Fibroblast of skin of back (primary cell): ENCODE data around the gene AK4.
A peak's percentile ranks its signal among the peaks of the same experiment; 100 is the strongest.
"Not testable (repeated sequence)": the region's sequence is repeated elsewhere in the genome, so short reads cannot be mapped to it uniquely, and the experiment has no call there.

ENCODE experiments used
- DNase-seq: peaks from one replicate; pipeline ENCODE4 v3.0.0-alpha.2; 2013

AK4 gene

DNA sequence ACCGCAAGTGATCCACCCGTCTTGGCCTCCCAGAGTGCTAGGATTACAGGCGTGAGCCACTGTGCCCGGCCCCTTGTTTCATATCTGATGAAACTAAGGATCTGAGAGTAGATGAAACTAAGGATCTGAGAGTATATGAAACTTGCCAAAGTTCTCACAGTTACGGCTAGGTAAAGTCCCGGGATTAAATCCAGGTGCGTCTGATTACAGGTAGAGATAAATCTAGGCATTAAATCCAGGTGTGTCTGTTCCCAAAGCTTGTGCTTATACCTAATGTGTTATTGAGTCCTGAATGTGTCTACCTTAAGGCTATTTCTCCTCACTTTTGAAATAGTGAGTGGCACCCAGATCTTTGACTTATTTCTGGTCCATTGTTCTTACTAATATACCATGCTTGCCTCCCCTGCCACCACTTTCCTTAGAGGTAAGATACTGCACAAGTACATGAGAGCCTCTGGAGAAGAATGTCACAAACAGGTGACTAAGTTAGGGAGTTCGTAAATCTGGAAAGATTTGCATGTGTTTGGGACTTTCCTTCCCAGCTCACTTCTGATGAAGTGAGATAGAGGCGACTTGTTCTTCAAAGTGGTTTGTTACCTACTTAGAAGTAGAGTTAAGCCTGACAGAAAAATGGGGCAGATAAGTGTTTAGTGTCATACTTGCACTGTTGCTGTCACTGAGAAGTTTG is 66.5 kb downstream of the AK4 start:
- no peak for DNase-seq

GRCh38 chr1:65216989-65217388 is 69.0 kb downstream of the AK4 start:
- no peak for DNase-seq

DNA sequence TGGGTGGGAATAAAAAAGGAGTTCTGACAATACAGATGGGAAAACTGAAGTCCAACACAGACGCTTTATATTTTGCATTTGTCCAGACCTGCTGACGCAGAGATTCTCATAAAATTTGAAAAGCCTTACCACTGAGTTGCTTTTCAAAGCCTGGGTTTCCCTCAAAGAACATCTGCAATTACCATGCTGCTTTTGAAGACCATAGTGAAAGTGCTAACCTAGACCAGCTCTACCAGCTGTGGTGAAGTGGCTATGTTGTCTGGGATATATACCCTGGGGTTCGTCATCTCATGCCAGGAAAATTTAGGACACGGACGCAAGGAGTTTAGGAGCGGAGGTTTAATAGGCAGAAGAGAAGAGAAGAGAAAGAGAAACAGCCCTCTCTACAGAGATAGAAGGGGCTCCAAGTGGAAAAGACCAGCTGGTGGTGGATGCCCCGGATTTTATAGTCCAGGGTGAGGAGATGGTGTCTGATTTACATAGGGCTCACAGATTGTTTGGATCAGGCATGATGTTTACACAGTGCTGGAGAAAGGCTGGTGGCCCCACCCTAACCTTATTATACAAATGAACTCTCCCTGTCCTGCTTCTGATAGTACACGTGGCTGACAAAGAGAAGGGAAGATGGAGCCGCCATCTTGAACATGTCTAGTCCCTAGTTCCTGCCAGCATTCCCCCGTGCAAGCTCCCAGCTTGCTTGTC is 73.8 kb downstream of the AK4 start:
- DNase-seq = no peak

GRCh38 chr1:65222340-65222940 is 74.4 kb downstream of the AK4 start:
- DNase-seq = no peak

DNA sequence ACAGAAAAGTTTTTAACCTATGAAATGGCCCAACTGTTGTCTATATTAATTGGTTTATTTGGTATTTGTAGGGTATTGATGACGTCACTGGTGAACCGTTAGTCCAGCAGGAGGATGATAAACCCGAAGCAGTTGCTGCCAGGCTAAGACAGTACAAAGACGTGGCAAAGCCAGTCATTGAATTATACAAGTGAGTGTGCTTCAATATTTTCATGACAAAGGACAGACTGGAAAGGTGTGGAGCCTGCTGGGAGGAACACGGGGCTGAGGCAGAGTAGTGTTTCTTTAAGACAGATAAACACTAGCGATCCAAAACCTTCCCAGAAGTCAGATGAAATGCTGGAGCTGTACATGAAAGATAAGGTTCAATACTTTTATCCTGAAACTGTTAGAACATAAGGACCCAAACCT is 76.7 kb downstream of the AK4 start:
- DNase-seq = no peak

DNA sequence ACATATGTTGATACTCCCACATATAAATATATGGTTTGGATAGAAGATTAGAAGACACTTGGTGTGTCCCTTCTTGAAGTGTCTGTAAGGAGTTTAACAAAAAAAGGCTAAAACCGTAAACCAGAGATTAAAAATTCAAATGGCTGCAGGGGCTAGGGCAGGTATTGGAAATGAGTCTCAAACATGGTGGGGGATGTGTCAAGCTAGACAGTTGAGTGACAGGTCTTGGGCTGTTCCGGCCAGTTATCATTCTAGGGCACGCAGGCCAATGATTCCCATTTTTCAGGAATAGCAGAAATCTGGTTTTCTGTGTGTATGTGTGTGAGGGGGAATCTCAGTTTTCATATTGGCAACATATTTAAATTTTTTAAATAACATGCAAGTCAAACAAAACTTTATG is 77.2 kb downstream of the AK4 start:
- no peak for DNase-seq

- no peak for DNase-seq
Observed at GRCh38 chr1:65229201-65229600, 81.2 kb downstream of the AK4 start.

- DNase-seq = no peak
Observed at GRCh38 chr1:65229754-65230339, 81.8 kb downstream of the AK4 start.

DNA sequence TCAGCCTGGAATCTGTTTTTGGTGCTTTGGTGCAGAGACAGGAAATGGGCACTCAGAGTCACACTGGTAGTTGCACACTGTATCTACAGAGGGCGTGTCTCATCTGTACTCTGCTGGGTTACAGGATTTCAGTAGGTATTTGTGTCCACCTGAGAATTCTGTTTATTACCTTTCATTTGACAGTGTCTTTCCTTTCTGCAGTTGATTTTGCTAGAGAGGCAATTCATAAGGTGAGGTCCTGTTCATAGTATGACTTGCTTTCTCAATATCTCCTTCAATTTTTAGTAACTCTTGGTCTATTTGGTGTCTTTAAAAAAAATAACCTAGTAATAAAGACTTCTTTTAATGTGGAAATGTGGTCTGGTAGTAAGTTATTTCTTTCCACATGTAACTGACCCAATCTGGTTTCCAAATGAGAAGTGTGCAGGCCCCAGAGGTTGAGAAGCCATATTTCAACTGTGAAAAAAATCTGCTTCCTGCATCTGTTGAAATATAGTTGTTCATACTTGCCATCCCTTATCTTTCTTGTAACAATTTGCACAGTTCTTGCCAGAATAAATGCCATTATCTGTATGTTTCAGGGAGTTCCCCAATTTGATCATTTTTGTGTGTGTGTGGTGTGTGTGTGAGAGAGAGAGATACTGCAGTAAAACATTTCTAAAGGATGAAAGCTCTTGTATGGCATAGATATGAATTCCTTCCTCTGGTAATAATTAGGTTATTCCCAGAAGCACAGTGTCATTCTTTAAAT is 82.9 kb downstream of the AK4 start:
- peak; percentile 25 for DNase-seq

- peak; percentile 28 for DNase-seq
Observed at GRCh38 chr1:65231718-65232330, 83.8 kb downstream of the AK4 start.

DNA sequence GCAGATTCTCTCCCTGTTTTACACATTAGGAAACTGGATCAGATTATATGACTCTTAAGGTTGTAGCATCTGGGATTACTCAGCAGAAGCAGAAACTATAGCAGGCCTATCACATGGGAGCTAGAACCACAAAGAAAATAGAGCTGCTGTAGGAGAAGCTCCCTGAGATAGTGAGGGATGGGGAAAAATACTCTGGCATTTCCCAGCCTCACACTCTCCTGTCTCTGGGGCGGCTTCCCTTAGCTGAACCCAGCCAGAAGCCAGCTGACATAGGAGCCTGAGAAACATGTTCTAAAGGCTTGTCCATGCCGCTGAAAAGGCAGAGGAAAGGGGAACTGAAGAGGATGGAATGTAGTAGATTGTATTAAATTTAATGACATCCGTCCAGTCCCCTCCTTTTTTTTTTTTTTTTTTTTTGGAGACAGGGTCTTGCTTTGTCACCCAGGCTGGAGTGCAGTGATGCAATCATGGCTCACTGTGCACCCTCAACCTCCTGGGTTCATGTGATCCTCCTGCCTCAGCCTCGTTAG is 84.5 kb downstream of the AK4 start:
- peak; percentile 43 for DNase-seq

DNA sequence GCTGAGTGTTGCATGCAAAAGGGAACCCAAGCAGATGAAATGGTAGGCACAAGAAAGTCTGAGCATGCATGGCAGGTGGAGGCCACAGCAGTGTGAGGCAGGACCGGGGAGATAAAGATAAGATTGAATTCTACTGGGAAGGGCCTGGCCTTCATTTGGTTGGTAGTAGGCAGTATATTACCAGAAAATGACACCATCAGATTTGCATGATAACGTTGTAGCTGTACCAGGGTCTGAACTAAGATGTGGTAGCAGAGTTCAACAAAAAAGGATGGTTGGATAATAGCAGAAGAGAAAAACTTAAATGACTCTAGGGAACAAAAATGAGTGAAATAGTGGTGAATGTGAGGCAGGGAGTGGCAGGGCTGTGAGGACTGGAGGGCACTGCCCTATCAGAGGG is 85.8 kb downstream of the AK4 start:
- DNase-seq = no peak

DNA sequence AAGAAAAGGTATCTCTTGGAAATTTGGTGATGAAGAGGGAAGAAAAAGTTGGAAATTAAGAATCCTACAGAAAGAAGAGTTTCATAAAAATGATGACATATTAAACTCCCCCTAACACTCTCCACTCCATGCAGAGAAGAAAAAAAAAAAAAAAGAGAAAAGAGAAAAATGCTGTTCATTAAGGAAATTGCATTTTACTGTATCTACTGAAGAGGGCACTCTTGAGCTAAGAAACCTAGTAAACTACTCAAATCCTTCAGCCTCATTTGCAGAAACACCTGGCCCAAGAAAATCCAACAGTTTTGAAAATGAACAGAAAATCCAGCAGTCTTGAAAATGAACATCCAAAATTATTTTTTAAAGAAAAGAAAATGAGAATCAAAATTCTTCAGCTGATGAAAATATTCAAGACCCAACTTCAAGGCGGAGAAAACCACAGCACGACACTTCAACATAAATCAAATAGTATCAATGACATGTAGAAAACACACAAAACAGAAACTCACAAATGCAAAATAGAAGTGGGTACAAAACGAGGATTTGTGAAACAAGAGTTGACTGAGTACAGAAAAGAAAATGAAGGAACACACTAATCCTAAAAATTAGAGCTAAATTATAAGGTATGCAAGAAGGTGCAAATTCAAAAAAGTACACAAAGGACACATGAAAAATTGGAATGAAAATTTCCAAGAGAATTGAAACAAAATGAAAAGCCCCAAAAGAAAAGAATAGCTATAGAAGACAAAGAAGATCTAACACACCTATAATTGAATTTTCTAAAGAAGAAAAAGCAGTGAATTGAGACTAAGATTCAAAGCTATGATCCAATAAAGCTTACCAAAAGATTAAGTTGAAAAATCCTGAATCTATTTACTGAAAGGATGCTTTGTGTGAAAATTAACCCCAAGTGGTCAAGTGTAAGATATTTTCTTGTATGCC is 88.1 kb downstream of the AK4 start:
- peak; percentile 57 for DNase-seq

DNA sequence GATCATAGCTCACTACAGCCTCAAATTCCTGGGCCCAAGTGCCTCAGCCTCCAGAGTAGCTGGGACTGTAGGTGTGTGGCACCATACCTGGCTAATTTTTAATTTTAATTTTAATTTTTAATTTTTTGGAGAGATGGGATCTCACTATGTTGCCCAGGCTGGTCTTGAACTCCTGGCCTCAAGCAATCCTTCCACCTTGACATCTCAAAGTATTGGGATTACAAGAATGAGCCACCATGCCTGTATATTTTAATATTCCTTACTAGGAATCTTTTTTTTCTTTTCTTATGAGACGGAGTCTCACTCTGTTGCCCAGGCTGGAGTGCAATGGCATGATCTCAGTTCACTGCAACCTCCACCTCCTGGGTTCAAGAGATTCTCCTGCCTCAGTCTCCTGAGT is 89.1 kb downstream of the AK4 start:
- not testable (repeated sequence) for DNase-seq

DNA sequence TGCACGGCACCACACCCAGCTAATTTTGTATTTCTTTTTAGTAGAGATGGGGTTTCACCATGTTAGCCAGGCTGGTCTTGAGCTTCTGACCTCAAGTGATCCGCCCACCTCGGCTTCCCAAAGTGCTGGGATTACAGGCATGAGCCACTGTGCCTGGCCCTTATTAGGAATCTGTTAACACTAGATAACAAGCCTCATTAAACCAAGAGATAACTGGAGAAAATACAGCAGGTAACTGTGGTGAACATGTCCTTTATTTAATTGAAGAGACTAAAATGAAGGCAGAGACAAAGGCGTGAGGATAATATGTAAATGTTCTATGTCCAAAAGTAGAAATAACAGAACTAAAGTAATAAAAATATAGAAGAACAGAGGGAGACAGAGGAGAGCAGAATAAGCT is 89.5 kb downstream of the AK4 start:
- DNase-seq = no peak

DNA sequence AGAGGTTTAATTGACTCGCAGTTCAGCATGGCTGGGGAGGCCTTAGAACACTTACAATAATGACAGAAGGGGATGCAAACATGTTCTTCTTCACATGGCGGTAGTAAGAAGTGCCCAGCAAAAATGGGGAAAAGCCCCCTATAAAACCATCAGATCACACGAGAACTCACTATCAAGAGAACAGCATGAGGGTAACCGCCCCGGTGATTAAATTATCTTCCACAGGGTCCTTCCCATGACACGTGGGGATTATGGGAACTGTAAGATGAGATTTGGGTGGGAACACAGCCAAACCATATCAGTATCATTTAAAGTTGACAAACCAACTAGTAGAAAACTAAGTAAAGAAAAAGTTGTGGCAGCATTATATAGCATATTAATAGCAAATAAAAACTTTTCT is 90.0 kb downstream of the AK4 start:
- no peak for DNase-seq

- no peak for DNase-seq
Observed at GRCh38 chr1:65243491-65243890, 95.5 kb downstream of the AK4 start.

DNA sequence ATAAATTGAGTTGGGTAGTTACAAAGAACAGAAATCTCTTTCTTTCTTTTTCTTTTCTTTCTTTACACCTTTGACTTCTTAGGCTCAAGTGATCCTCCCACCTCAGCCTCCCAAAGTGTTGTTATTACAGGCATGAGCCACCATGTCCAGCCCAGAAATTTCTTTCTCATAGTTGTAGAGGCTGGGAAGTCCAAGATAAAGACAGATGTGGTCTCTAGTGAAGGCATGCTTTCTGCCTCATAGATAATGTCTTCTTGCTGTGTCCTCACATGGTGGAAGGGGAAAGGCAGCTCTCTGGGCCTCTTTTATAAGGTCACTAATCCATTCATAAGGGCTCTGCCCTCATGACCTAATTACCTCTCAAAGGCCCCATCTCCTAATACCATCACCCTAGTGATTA is 97.3 kb downstream of the AK4 start:
- DNase-seq = no peak

DNA sequence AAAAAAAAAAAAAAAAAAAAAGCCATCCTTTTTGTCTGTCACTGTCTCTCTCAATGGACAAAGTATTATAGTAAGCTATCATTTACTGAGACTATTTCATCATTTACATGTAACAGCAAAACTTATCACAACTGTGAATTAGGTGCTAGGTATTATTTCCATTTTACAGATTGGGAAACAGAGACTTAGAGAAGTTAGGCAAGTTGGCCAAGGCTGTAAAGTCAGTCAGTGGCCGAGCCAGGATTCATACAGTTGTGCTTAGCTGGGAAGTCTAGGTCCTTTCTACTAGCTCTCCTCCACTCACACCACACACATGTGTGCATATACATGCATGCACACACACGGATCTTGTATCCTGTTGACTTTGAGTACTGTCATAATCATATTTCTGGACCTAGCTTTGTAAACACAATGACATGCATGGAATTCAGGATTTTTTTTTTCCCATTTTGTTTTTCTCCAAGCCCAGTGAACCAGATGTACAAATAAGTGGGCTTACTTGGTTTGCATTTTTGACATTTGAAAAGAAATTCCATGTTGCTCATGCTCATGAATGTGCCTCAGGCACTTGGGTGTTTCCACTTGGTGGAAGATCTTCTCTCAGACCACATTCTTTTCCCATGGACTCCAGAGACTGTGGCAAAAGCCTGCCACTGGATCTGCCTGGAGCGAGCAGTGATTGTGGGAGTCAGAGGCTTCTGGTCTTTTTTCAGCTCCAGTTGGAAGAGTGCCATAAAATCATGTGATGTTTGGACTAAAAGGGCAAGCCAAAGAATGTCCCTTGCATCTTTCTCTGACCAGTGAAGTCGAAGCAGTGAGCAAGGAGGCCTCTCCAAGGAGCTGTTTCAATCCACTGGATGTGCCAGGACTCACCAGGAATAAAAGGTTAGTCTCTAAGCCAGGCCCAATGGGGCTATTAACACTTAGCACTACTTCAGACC is 99.7 kb downstream of the AK4 start:
- DNase-seq = peak; percentile 99

- no peak for DNase-seq
Observed at GRCh38 chr1:65250826-65251225, 102.8 kb downstream of the AK4 start.
